Type B pancreatic cell (in vitro differentiated cells): ENCODE measurements around the gene SRSF10. TPM values are rescaled to one million over a fixed set of nuclear protein-coding genes. Genes with fewer than 3 reads are reported as not detected.

Experiments used
- DNase-seq: peaks from one replicate; pipeline ENCODE4 v3.0.0; 2021; ENCODE audit warnings: mixed read lengths; ENCODE audit not compliant: unreplicated experiment; ENCODE audit errors: extremely low spot score
- H3K27ac Mint-ChIP-seq: 2 replicates; pipeline ENCODE4 v1.8.0; 2021; ENCODE audit warnings: mild to moderate bottlenecking, mixed read lengths
- H3K27me3 Mint-ChIP-seq: 2 replicates; pipeline ENCODE4 v1.8.0; 2021; ENCODE audit warnings: mixed read lengths
- H3K36me3 Mint-ChIP-seq: 2 replicates; pipeline ENCODE4 v1.8.0; 2021; ENCODE audit warnings: mixed read lengths
- H3K4me1 Mint-ChIP-seq: one replicate; pipeline ENCODE4 v1.8.0; 2021; ENCODE audit warnings: mixed read lengths; ENCODE audit not compliant: unreplicated experiment
- H3K4me3 Mint-ChIP-seq: 2 replicates; pipeline ENCODE4 v1.8.0; 2021; ENCODE audit warnings: mild to moderate bottlenecking, mixed read lengths
- H3K9me3 Mint-ChIP-seq: 2 replicates; pipeline ENCODE4 v1.8.0; 2021; ENCODE audit warnings: mixed read lengths
- microRNA-seq: library from miRNA; unstranded; fragments of <30 nt; microRNA quantifications from one replicate; pipeline ENCODE4, GENCODE V29; 2020
- total RNA-seq: library from RNA; stranded (reverse); gene quantifications from 2 replicates; pipeline ENCODE4 v1.2.1, GENCODE V29; 2021; ENCODE audit warnings: low replicate concordance
- TF ChIP-seq, protein P1 (sequence below): fragments of 200-600 bp; sonication (generic); conservative IDR thresholded peaks from 2 replicates; pipeline ENCODE4 v1.5.0; 2021; ENCODE audit warnings: antibody characterized with exemption, mild to moderate bottlenecking

SRSF10 gene
- total RNA-seq, 1 donor from 2014 or later = 177 TPM

DNA sequence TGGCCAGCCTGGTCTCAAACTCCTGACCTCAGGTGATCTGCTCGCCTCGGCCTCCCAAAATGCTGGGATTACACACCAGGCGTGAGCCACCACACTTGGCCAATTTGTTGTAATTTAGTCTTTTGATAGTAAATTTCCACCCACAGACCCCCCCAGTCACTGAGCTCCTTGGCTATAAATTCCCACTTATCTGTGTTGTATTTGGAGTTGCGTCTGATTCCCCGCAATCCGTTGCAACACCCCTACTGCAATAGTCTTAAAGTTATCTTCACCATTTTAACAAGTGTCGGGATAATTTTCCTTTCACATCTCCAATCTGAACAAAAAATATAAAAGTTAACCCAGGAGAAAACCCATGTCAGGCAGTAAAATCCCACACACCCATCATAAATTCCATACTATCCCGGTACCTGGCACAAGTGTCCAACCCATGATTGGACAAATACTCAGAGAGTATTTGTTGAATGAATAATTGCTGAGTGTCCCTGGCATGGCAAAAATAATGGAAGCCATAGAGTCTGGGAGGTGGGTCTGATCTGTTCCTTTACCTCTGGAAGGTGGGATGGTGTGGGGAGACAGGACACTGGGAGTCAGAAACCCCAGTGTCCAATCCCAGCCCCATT lies 57.7 kb downstream of the SRSF10 start:
- no peaks in the 10 kb centered on the region for H3K4me1 Mint-ChIP-seq
- peak overlapping the region; percentile 64 for H3K27ac Mint-ChIP-seq
- no peaks in the 10 kb centered on the region for H3K9me3 Mint-ChIP-seq
- H3K36me3 Mint-ChIP-seq = no peaks in the 10 kb centered on the region
- TF ChIP-seq, protein P1, sequence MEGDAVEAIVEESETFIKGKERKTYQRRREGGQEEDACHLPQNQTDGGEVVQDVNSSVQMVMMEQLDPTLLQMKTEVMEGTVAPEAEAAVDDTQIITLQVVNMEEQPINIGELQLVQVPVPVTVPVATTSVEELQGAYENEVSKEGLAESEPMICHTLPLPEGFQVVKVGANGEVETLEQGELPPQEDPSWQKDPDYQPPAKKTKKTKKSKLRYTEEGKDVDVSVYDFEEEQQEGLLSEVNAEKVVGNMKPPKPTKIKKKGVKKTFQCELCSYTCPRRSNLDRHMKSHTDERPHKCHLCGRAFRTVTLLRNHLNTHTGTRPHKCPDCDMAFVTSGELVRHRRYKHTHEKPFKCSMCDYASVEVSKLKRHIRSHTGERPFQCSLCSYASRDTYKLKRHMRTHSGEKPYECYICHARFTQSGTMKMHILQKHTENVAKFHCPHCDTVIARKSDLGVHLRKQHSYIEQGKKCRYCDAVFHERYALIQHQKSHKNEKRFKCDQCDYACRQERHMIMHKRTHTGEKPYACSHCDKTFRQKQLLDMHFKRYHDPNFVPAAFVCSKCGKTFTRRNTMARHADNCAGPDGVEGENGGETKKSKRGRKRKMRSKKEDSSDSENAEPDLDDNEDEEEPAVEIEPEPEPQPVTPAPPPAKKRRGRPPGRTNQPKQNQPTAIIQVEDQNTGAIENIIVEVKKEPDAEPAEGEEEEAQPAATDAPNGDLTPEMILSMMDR = no peak
- H3K27me3 Mint-ChIP-seq = no peaks in the 10 kb centered on the region
- H3K4me3 Mint-ChIP-seq = no peak overlapping the region
- DNase-seq = no peak

DNA sequence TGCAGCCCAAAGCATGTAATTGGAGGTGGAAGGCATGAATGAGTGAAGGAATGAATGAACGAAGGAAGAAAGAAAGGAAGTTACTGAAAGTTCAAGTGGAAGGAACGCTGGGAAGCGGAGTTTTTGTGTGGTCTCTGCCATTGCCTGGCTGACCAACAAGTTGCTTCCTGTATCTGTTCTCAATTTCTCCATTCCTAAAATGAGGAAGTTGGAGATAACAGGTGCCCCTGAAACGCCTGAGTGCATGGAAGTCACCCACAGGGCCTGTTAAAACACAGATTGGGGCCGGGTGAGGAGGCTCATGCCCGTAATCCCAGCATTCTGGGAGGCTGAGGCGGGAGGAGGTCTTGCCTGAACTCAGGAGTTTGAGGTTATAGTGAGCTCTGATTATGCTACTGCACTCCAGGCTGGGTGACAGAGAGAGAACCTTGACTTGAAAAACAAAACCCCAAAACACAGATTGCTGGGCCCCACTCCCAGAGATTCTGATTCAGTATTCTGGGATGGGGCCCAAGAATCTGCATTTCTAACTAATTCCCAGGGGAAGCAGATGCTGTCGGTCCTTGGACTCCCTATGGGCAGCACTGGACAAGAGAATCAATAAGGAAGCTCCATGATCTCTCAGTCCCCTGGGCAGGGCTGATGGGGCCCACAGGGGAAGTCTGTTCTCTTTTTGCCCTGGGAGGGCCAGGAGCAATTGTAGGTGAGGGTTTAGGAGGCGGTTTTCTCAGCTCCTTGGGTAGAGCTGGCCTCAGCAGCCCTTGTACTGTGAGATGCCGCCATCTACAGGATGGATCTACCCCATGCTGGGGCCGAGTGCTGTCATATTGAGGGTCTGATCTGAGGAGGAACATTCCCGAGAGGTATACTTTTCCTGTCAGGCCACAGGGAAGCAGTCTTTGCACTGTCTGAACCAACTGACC lies 63.7 kb downstream of the SRSF10 start:
- TF ChIP-seq, protein P1 = peak; percentile 72
- DNase-seq = peak; percentile 73
- peaks cover 4% of the 10 kb centered on the region for H3K4me1 Mint-ChIP-seq
- no peaks in the 10 kb centered on the region for H3K9me3 Mint-ChIP-seq
- no peaks in the 10 kb centered on the region for H3K36me3 Mint-ChIP-seq
- H3K4me3 Mint-ChIP-seq = no peak overlapping the region
- peak overlapping the region; percentile 84 for H3K27ac Mint-ChIP-seq
- H3K27me3 Mint-ChIP-seq = no peaks in the 10 kb centered on the region

DNA sequence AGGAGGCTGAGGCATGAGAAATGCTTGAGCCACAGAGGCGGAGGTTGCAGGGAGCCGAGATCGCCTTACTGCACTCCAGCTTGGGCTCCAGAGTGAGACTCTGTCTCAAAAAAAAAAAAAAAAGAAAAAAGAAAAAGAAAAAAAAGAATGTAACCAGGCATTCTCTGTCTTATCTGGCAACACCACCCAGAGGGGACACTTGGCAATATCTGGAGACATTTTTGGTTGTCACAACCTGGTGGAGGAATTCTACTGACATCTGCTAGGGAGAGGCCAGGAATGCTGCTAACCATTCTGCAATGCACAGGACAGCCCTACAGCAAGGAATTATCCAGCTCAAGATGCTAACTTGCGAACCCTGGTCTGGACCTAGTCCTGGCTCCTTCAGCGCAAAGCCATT lies 64.7 kb downstream of the SRSF10 start:
- Mint-ChIP-seq H3K27ac (no peak overlapping the region), H3K4me3 (no peak overlapping the region), H3K9me3 (no peaks in the 10 kb centered on the region), H3K27me3 (no peaks in the 10 kb centered on the region), H3K36me3 (no peaks in the 10 kb centered on the region), H3K4me1 (peaks cover 4% of the 10 kb centered on the region)
- DNase-seq = no peak
- TF ChIP-seq, protein P1 = no peak

DNA sequence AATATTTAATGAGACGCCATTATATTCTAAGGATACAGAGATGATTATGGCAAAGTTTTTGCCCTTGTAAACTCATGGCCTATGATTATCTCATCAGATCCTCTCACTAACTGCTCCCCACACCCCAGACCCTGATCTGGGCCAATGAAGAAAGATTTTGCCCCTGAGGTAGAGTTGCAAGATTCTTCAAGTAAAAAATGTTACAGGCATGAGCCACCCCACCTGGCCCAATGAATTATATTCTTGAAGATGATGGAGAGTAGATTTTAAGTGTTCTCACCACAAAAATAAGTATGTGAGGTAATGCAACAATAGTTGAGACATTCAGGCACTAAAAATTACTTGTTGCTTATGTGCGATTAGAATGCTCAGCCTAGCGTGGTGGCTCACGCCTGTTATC lies 65.2 kb downstream of the SRSF10 start:
- no peak overlapping the region for H3K27ac Mint-ChIP-seq
- H3K4me3 Mint-ChIP-seq = no peak overlapping the region
- H3K9me3 Mint-ChIP-seq = no peaks in the 10 kb centered on the region
- no peaks in the 10 kb centered on the region for H3K36me3 Mint-ChIP-seq
- peaks cover 4% of the 10 kb centered on the region for H3K4me1 Mint-ChIP-seq
- H3K27me3 Mint-ChIP-seq = peaks cover 3% of the 10 kb centered on the region
- no peak for DNase-seq
- TF ChIP-seq, protein P1 = no peak

Small RNA genes within 50 kb of the gene (microRNA-seq; reads per million reads assigned to microRNA genes)
- not detected for gene MIR378F

Other genes with a start within 250 kb of the SRSF10 start
- 39.6 and 44.3 TPM in 2 replicates for gene ELOA, start 236.9 kb downstream of the SRSF10 start, total RNA-seq
- gene PITHD1, start 201.9 kb downstream of the SRSF10 start, total RNA-seq = 71.1 and 113 TPM in 2 replicates
- 83.6 and 113 TPM in 2 replicates for gene LYPLA2, start 189.2 kb downstream of the SRSF10 start, total RNA-seq
- gene GALE, start 179.6 kb downstream of the SRSF10 start, total RNA-seq = 39.0 and 47.7 TPM in 2 replicates
- gene HMGCL, start 154.9 kb downstream of the SRSF10 start, total RNA-seq = 33.7 and 35.8 TPM in 2 replicates
- 20.6 and 40.8 TPM in 2 replicates for gene FUCA1, start 112.0 kb downstream of the SRSF10 start, total RNA-seq
- gene CNR2, start 67.0 kb downstream of the SRSF10 start, total RNA-seq = not detected in 2 replicates
- 132 and 146 TPM in 2 replicates for gene PNRC2, start 20.5 kb downstream of the SRSF10 start, total RNA-seq
- 0.12 and 0.70 TPM in 2 replicates for gene MYOM3, start 131.8 kb upstream of the SRSF10 start, total RNA-seq
- 1.1 and 2.8 TPM in 2 replicates for gene IL22RA1, start 162.8 kb upstream of the SRSF10 start, total RNA-seq
- gene IFNLR1, start 207.0 kb upstream of the SRSF10 start, total RNA-seq = 7.1 and 19.9 TPM in 2 replicates